Measurements from ENCODE around the gene DOC2B. TPM values are rescaled to one million over a fixed set of nuclear protein-coding genes. Genes with fewer than 3 reads are reported as not detected.

The DOC2B gene
- total and polyA plus RNA-seq, 9 of the 15 experiments (the other 6 are each of a cell fraction or from before 2014, with no cell fraction given): 0.02 TPM; not detected in 8

DNA sequence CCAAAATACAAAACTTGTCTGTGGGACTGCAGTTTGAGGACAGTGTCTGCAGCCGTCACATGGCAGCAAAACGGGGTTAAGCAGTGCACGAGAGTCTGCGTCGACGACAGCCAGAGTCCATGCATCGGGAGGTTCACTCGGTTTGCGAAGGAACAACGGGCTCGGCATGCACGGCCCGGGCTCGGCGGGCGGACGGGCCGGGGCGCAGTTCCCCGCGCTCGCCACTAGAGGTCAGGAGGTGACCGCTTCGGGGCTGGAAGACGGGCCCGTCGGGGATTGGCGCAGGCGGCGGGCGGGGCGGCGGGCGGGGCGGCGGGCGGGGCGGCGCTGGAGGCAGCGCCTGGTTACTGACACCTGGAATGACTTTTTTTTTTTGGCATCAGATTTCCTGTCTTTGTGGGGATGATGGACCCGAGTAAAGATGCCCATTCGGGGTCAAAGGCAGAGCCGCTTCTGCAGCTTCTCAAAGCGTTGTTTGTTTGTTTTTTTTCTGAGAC lies 37.6 kb downstream of the DOC2B start:
- H3K27ac ChIP-seq (ENCODE audit: extremely low read depth, low read depth, low read length): no peak overlapping the region
- no peaks in the 10 kb centered on the region for H3K79me2 ChIP-seq (ENCODE audit: control insufficient read depth, insufficient read depth, low read length)
- H3K4me2 ChIP-seq (ENCODE audit: insufficient read depth, low read length): no peak overlapping the region
- ChIA-PET CTCF (ENCODE audit: low intra/inter-chr PET ratio) (interaction anchor here (0.5 to 1.0 kb wide), 3 partner anchors 19 to 917 kb away, joined by 3 to 4 read pairs (median 3); no protein-coding TSS in a partner anchor), POLR2A (no interaction called here)
- no peaks in the 10 kb centered on the region for H4K20me1 ChIP-seq (replicated peaks; ENCODE audit: control insufficient read depth, insufficient read depth, low read length)
- intact Hi-C loops (cut with micrococcal nuclease) (no loop called here), in situ Hi-C loops (cut with MboI) (no loop called here)
- DNase-seq (ENCODE audit: extremely low read depth in 1 of 4, low spot score in 3 of 4) (peak; percentile 67 to 88 (median 86)), ATAC-seq (peak; percentile 96), FAIRE-seq (no peak)
- no TSS peak for BruUV-seq (replicated peaks)
- no peaks in the 10 kb centered on the region for H3K36me3 ChIP-seq (ENCODE audit: control insufficient read depth, insufficient read depth, low read length)
- no peak overlapping the region for H3K9ac ChIP-seq (ENCODE audit: insufficient read depth in 1 of 2, low read depth in 2 of 2, low read length in 2 of 2)
- H2AFZ ChIP-seq (ENCODE audit: low read depth, low read length): peak overlapping the region; percentile 59; the same call in 1 of the 2 replicates
- H3K9me3 ChIP-seq (replicated peaks; ENCODE audit: control insufficient read depth, insufficient read depth, low read depth, low read length): no peaks in the 10 kb centered on the region
- no peaks in the 10 kb centered on the region for H3K9me1 ChIP-seq (ENCODE audit: control insufficient read depth, insufficient read depth, low read length)
- H3K27me3 ChIP-seq (ENCODE audit: control insufficient read depth in 2 of 2, insufficient read depth in 2 of 2, low read length in 2 of 2): peaks cover 0 to 7% of the 10 kb centered on the region in 2 experiments; a peak in 2 of 5 replicates
- no peak overlapping the region for H3K4me3 ChIP-seq
- H3K4me1 ChIP-seq (replicated peaks in 1 of 2; ENCODE audit: control insufficient read depth in 2 of 2, insufficient read depth in 2 of 2, low read length in 2 of 2): no peaks in the 10 kb centered on the region; a peak in 1 of 5 replicates
- WGBS (ENCODE audit: insufficient coverage, low coverage, missing lambda C conversion rate): 0% methylated on average over 11 of the region's 44 CpGs
- TF ChIP-seq ZZZ3 (IDR thresholded peaks at IDR 0.05): no peak
- peak; percentile 43 to 59 for TF ChIP-seq RAD21 (CRISPR knock-in tag; conservative IDR thresholded peaks at IDR 0.05 in 1 of 2, IDR thresholded peaks at IDR 0.05 in 1 of 2)
- TF ChIP-seq ZNF212 (CRISPR knock-in tag; IDR thresholded peaks at IDR 0.05): no peak
- peak in 1 of 2 experiments; percentile 69; a peak in 2 of 4 replicates for TF ChIP-seq MAZ (CRISPR knock-in tag; conservative IDR thresholded peaks at IDR 0.05 in 1 of 2, IDR thresholded peaks at IDR 0.05 in 1 of 2)
- TF ChIP-seq ZNF263 (CRISPR knock-in tag; IDR thresholded peaks at IDR 0.05; ENCODE audit: borderline replicate concordance): no peak; the same call in 1 of the 2 replicates
- TF ChIP-seq, protein P1, sequence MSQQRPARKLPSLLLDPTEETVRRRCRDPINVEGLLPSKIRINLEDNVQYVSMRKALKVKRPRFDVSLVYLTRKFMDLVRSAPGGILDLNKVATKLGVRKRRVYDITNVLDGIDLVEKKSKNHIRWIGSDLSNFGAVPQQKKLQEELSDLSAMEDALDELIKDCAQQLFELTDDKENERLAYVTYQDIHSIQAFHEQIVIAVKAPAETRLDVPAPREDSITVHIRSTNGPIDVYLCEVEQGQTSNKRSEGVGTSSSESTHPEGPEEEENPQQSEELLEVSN (IDR thresholded peaks at IDR 0.05; ENCODE audit: borderline replicate concordance in 1 of 2, extremely low read depth in 1 of 2, insufficient read depth in 1 of 2, insufficient read length in 1 of 2, low read depth in 1 of 2, low read length in 1 of 2, poor library complexity in 1 of 2, severe bottlenecking in 1 of 2): peak in 1 of 2 experiments; percentile 41
- TF ChIP-seq REST (IDR thresholded peaks at IDR 0.05; ENCODE audit: borderline replicate concordance): peak; percentile 17; the same call in 1 of the 2 replicates
- TF ChIP-seq REST (CRISPR knock-in tag; IDR thresholded peaks at IDR 0.05; ENCODE audit: low read depth): no peak
- 0 out of 2 replicates have a peak, but pooled peaks have one; percentile 15 for TF ChIP-seq CXXC5 (CRISPR knock-in tag; IDR thresholded peaks at IDR 0.05)
